RPMI8226 (cell line): Measurements from ENCODE around the gene ACTR5.

ENCODE experiments used
- DNase-seq: peaks from one replicate; pipeline ENCODE4 v3.0.0-alpha.2; 2015

Gene ACTR5

DNA sequence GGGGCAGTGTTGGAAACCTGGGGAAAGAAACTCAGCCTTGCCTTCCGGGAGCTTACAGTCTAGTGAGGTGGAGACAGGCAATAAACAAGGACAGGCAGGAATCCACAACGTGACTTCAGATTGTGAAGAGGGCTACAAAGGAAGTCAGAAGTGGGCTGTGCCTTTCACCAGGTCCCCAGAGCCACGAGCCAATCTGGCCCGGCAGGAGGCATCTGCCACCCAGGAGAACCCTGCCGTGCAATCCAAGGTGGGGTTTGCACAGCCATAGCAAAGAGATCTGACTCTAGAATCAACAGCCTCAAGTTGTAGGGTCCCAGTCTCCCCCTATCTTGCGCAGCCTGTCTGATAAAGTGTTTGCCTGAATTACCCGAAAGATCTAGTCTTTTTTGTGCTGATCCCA lies 18.5 kb upstream of the ACTR5 start:
- no peak for DNase-seq

- no peak for DNase-seq
Observed at GRCh38 chr20:38730167-38730988, 17.9 kb upstream of the ACTR5 start.

- peak; percentile 73 for DNase-seq
Observed at GRCh38 chr20:38730989-38731737, 17.1 kb upstream of the ACTR5 start.

GRCh38 chr20:38731738-38732113 lies 16.5 kb upstream of the ACTR5 start:
- DNase-seq: no peak

- DNase-seq: no peak
Observed at GRCh38 chr20:38732981-38733380, 15.3 kb upstream of the ACTR5 start.

GRCh38 chr20:38735172-38735571 lies 13.1 kb upstream of the ACTR5 start:
- no peak for DNase-seq

DNA sequence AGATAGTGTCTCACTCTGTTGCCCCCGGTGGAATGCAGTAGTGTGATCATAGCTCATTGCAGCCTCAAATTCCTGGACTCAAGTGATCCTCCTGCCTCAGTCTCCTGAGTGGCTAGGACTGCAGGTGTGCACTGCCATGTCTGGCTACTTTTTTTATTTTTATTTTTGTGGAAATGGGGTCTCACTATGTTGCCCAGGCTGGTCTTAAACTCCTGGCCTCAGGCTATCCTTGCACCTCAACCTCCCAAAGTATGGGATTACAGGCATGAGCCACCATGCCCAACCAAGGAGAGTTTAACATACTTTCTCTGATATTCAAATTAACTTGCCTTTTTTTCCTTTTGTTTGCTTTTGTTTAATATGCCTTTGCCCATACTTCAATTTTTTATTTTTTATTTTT lies 10.4 kb upstream of the ACTR5 start:
- no peak for DNase-seq

GRCh38 chr20:38745757-38746156 lies 2.5 kb upstream of the ACTR5 start:
- DNase-seq: no peak

- no peak for DNase-seq
Observed at GRCh38 chr20:38747495-38748096, 664 bp upstream of the ACTR5 start.

GRCh38 chr20:38748861-38749149 lies 545 bp downstream of the ACTR5 start:
- DNase-seq: peak; percentile 77

GRCh38 chr20:38751360-38751976 lies 3.2 kb downstream of the ACTR5 start:
- DNase-seq: peak; percentile 38

DNA sequence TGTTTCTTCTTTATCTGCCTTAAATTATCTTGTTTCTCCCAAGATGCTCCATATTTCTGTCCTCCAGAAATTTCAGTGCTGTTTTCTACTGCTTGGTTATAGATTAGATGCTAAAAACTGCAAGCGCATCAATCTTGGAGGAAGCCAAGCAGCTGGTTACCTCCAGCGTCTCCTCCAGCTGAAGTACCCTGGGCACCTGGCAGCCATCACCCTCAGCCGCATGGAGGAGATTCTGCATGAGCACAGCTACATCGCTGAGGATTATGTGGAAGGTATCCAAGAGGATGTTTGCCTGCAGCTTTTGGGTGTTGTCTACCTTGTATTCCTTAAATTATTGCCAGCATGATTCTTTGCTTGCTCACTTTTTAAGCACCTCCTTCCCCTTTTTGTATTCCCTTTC lies 3.8 kb downstream of the ACTR5 start:
- no peak for DNase-seq

GRCh38 chr20:38754924-38755323 lies 6.7 kb downstream of the ACTR5 start:
- DNase-seq: no peak

DNA sequence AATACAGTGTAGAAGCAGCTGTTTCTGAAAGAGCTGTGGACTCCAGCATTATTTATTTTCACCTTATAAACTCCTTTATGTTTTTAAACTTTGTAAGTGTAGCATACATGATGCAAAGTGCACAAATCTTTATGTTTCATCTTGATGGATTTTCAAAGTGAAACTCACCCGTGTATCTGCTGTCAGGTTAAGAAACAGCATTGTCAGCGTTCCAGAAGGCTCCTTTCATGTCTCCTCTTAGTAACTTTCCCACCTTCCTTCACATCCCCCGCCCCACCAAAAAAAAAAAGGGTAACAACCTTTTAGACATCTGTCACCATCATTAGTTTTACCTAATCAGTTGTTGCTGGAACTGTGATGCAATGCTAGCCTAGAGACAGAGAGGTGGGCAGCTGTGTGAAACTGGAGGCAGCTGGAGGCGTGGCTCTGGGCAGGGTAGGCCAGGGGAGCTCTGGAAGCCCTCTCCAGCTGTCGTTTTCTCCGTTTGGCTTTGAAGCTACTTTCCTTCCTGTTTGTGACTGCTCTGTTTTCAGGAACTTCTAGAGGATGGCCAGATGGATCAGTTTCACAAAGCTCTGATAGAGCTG lies 7.2 kb downstream of the ACTR5 start:
- DNase-seq: peak; percentile 61

GRCh38 chr20:38757145-38757775 lies 9.0 kb downstream of the ACTR5 start:
- no peak for DNase-seq

- DNase-seq: no peak
Observed at GRCh38 chr20:38759106-38759505, 10.8 kb downstream of the ACTR5 start.

GRCh38 chr20:38760978-38761377 lies 12.7 kb downstream of the ACTR5 start:
- DNase-seq: no peak

DNA sequence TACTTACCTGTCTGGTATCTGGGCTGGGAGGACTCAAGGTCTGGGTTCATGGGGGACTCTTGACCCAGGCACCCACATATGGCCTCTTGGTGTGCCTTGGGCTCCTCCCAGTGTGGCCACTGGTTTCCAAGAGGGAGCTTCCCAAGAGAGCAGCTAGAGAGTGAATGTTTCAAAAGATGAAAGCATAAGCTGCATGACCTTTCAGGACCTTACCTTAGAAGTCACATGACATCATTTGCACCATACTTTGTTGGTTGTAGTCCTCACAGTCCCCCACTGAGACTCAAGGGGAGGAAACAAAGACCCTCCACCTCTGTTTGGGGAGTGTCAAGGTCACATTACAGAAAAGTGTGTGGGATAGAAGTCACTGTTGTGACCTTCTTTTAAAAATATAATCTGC lies 13.9 kb downstream of the ACTR5 start:
- no peak for DNase-seq

DNA sequence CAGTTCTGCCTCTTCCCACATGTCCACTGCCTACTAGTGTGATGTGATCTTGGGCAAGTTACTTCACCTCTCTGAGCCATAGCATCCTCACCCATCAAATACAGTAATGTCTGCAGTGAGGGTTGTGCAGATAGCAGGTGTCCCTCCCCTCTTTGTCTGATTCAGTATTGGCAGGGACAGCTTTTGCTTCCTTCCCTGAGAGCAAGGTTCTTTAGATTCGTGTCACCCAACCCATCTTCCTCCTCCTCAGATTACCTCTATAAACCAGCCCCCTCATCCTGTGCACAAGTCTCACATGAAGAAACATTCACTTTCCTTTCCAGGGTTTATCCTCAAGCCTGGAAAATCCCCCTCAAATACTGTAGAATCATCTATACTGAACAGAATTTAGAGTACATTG lies 15.4 kb downstream of the ACTR5 start:
- DNase-seq: no peak

- DNase-seq: no peak
Observed at GRCh38 chr20:38764567-38765318, 16.5 kb downstream of the ACTR5 start.

GRCh38 chr20:38766071-38766470 lies 17.8 kb downstream of the ACTR5 start:
- no peak for DNase-seq
